ENCODE data around the gene ADD1.
A peak's percentile ranks its signal among the peaks of the same experiment; 100 is the strongest.
"Not testable (repeated sequence)": the region's sequence is repeated elsewhere in the genome, so short reads cannot be mapped to it uniquely, and the experiment has no call there.

ADD1 gene

DNA sequence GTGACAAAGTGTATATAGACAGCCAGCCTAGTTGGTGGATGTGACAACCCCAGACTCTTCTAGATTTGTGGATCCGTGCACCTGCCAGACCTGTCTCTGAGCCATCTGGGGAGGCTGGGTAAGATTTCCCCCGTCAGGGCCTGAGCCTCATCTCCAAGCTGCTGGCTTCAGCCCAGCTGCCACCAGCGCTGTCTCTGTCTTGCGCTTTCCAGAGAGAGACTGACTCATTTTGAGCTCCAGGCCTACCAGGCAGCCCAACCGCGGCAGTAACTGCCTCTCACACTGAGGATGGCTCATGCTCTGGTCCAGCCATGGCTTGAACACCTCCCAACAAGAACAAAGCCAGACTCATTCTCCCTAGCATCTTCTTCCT is 93.1 kb downstream of the ADD1 start:
- DNase-seq = no peak

DNA sequence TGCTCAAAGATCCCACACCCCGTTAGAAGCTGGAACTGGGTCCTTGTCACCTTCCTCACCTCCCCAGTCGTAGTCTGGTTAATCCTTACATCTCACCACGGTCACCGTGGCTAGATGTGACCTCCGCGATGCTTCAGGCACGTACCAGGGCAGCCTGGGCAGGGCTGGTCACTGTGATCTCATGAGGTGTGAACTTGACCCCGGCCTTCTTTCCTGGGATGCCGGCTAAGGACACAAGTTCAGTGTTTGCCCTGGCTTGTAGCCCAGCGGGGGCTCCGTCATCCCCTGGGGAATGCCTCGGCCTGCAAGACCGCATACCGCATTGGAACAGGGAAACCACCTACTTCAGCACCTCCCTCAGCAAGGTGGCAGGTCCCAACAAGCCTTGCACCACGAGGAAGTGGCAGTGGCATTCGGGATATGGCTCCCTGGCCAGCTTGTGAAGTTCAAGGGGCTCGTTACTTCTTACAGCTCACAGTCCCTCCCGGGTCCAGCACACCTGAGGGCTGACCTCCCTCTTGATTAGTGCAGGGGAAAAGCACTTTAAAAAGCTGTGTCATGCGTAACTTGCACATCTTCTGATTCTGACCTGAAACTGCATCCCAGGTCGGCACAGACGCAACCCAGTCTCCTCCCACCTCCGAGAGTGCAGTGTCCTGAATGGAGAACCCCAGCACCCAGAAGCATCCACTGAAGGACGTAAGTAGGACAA is 93.7 kb downstream of the ADD1 start:
- DNase-seq = peak; percentile 42

DNA sequence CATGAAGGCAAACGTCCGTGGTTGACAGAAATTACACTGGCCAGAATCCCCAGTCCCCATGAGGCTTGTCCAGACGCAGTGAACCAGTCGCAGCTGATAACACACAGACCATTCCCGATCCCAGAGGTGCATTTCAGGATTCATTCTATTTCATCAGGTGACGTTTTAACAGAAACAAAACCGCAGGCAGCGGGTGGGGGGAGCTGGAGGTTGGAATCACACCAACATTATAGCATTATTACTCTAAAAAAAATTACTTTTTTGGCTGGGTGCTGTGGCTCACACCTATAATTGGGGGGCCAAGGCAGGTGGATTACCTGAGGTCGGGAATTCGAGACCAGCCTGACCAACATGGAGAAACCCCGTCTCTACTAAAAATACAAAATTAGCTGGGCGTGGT is 94.3 kb downstream of the ADD1 start:
- no peak for DNase-seq

DNA sequence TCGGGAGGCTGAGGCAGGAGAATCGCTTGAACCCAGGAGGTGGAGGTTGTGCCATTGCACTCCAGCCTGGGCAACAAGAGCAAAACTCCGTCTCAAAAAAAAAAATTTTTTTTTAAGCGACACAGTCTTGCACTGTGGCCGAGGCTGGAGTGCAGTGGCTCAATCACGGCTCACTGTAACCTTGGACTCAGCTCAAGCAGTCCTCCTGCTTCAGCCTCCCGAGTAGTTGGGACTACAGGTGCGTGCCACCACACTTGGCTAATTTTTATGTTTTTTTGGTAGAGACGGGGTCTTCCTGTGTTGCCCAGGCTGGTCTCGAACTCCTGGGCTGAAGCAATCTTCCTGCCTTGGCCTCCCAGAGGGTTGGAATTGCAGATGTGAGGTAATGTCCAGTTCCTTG is 94.8 kb downstream of the ADD1 start:
- DNase-seq = not testable (repeated sequence)

DNA sequence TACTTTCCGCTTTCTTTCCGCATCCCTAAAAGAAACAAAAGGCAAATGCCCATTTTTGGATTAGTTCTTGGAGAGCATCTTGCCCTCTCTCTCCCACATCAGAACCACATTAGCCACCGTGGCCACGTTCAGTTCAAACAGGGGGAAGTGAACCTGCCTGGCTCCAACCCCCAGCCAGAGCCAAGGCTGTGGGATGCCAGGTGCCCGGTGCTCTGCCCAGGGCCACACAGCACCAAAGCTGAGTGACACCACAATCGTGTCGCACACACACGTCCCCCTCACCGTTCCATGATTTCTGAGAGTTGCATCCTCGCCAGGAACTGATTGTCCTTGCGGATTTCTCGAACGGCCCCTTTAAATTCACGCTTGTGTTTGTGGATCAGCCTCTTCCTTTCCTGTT is 95.3 kb downstream of the ADD1 start:
- DNase-seq = no peak

DNA sequence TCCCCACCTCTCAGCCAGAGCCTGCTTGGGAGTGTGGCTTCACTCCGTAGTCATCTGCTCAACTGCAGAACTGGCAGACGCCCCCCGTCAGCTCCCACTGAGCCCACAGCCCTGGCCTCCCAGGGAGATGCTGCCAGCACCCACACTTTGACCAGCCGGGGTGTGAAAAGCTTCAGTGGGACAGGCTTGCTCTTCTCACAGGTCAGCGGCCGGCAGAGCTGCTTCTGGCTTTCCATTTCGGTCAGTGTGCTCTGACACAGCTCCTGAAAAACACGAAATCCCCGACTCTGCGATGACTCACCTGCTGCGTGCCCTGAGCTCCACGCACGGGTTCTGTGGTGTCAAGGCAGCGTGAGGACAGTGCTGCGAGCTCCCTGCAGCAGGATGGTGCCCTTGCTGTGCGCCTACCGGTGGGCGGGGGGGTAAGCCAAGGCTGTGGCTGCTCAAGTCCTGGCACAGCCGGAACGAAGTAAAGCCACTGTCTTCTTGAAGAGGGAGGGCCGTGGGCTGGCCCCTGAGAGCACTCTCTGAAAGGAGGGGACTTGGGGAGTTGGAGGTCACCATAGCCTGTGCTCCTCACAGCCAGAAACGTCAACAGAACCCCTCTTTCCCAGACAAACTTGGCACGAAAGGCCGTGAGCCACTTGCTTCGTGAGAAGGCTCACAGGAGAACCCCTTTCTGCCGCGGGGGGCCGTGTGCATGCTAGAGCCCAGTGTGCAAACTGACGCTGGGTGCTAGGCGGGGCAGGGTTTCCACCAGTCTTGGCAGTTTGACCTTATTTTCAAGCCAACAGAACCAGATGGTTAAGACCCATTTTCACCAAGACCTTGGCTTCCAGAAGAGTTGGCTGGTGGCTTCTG is 96.0 kb downstream of the ADD1 start:
- no peak for DNase-seq

DNA sequence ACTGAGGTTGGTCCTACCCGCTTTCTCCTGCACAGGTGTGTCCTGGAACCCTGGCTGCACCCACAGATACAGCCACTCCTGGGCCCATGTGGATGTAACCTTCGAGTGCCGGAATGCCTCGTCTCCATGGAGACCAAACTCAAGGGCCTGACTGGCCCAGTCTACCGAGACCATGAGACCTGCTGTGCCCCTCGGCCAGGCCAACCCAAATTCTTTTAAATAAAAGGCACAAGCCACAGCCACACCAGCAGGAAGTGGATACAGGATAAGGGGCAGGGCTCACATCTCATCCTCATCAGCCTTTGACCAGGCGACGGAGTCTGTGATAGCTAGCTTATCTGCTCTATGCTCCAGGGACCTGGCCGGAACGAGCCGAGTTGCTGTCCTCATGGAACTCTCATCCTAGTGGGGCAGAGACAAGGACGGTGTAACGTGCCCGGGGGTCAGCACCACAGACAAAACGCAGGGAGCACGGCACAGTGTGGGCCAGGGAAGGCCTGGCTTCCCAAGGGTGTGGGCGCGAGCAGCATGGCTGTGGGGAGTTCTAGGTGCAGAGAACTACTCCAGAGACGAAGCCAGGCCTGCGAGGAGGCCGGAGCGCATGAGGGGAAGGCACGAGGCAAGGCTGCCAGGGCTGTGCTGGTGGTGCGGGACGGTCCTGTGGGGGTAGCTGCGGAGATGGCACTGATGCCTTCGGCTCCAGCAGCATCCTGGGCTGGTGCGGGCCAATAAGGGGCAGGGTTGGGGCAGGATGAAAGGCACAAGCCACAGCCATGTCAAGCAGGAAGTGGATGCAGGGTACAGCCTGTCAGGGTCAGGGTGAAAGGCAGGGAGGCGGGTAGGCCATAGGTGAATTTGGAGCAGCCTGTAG is 96.9 kb downstream of the ADD1 start:
- DNase-seq = no peak

DNA sequence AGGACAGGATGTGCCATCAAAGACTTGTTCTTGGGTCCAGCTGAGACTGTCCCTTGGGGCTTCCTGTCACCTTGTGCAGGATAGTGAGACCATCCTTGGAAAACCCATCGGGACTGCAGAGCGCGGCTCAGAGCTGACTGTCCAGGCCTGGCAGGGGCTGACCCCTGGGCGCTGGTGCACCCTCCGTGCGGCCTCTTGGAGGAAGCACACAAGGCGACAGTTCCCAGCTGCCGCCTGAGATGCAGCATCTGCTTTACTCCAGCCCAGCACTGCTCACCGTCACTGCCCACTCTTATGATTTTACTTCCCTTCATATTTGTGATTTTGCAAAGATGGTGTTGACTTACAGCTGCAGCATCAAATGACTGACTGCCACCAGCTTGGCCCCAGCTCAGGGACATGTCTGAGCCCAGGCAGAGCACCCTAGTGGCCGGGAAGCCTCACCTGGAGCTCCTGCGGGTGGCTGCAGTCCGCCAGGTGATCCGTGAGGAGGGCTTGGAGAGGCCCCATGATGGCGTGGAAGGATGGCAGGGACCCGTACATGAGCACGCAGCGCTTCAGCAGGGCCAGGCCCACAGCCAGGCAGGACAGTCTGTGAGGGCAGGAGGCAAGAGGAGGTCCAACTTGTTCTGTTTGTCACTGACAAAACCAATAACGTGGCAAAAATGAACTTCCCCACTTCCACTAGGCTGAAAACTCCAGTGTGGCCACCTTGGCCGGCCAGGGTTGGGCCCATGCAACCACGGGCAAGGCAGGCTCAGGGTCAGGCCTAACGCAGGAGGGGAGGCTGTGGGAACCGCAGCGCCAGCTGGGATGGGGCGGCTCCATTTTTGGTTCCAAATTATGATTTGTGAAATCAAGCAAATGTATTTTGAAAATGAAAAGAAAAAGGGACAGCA is 97.7 kb downstream of the ADD1 start:
- no peak for DNase-seq

DNA sequence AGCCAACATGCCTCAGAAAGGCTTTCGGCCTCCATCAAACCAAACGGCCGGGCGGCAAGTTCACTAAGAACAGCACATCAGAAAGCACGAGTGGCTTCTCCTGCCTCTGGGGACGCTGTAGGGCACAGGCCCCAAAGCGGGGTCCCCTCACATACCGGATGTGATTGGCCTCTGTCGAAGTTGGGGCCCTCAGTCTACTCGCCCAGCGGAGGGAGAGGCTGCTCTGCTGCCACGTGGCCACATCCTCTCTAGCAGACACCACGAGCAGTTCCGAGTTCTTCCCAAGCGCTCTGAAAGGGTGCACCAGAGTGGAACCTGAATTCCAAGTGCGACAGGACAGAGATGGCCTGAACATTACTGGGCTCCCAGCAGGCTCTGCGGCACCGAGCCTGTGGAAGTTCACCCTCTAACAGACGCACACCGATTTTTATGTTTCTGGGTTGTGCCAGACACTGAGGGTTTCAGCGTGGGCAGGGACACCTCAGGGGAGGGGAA is 98.4 kb downstream of the ADD1 start:
- DNase-seq = no peak

DNA sequence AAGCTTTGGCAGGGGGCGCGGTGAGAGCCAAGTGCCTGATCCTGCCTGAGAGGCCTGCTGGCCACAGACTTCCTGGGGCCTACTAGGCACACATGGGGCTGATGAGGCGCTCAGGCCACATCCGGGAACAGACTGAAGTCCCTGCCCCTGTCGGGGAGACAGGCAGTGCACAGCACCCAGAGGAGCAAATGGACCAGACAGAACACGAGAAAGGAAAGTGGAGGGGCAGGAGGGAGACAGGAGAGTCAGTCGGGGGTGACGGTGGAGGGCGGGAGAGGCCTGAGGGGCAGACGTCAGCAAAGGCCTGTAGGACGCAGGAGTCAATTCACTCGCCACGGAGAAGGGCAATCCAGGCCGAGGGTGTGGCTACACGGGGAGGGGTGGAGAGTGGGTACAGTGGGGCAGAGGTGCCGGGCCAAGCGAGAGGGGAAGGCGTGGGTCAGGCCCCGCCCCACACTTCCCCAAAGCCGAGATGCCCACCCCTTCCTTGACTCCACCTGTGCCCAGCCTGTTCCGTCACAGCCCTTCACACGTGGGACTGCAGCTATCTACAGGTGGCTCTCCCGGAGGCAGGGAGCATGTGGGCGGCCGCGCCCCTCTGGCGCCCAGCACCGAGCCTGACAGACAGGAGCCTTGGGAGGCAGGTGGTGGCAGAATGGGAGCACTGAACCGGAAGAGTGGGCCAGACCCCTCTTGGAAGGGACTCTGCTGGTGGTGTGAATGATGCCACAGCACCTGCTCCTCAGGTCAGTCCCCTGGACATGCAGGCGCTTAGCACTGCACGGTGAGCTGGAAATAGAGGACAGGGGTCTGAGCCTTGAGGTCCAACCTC is 99.1 kb downstream of the ADD1 start:
- no peak for DNase-seq

DNA sequence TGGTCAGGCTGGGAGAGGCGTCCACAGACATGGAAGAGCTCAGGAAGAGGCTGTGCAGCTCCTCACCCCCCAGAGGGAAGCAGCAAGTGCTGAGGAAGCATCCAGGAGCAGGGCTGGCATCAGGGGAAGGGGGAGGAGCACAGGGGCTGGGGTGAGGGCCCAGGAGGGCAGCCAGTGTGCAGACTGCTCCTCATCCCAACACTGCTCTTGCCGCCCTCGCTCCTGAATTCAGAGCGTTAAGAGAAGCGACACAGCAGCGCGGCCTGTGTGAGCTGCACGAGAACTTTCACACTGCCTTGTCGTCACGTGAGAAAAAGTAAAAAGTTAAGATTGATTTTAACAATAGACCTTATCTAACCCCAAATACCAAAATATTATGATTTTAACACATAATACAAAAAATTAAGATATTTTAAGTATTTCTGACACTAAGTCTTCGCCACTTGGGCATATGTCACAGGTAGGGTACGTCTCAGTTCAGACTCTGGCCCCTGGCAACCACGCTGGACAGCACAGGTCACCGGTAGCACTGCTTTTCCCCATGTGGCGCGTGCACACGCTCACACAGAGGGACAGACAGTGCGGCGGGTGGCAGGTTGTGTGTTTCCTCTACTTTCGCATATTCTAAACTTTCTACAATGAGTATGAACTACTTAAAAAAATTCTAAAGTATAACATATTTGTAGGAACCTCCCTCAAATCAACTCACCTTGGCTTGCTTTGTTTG is 99.9 kb downstream of the ADD1 start:
- no peak for DNase-seq

DNA sequence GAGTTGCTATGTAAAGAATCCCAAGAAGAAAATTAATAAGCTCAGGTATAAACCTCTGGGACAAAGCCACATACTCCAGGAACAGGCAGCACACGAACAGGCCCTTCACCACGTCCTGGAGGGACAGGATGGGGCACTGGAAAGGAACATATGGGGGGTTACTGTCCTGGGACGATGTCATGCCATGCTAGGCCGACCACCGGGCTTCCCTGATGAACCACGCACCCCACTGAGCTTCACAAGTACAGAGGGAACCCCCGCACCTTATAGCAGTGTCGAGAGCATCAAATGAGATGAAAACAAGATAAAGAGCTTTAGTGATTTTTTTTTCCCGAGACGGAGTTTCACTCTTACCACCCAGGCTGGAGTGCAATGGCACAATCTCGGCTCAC is 100.4 kb downstream of the ADD1 start:
- DNase-seq = no peak

DNA sequence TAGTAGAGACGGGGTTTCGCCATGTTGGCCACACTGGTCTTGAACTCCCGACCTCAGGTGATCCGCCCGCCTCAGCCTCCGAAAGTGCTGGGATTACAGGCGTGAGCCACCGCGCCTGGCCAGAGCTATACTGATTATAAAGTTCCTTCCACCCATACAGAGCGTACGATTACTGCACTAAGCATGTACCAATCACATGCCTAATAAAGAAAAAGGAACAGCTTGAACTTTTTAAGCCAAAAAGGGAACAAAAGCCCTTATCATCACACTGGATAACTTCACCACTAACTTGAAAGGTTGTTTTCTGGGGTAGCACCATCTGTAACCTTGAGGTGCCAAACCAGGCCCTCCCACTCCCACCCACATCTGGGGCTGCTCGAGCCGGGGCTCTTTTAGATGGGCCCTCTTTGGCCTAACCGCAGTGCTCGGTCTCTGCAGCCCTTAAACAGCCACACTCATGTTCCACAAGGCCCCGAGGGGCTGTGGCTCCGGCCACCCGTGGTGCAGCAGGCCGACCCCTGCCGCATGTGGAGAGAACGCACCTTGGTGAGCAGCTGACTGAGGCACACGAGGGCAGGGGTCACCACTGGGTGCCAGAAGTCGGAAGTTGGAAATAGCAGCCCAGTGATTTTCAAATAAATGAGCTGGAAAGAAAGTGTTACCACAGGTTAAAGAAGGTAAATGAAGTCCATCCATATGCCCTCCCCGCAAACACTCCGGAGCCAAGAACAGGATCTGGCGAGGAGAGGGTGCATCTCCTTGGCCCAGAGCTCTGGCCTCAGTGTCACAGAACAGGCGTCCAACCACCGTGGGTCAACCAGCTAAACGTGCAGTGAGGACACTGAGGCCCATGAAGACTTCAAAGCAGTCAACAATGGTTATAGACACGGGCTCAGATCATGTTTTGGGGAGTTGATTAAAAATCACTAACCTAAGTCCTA is 101.2 kb downstream of the ADD1 start:
- no peak for DNase-seq

DNA sequence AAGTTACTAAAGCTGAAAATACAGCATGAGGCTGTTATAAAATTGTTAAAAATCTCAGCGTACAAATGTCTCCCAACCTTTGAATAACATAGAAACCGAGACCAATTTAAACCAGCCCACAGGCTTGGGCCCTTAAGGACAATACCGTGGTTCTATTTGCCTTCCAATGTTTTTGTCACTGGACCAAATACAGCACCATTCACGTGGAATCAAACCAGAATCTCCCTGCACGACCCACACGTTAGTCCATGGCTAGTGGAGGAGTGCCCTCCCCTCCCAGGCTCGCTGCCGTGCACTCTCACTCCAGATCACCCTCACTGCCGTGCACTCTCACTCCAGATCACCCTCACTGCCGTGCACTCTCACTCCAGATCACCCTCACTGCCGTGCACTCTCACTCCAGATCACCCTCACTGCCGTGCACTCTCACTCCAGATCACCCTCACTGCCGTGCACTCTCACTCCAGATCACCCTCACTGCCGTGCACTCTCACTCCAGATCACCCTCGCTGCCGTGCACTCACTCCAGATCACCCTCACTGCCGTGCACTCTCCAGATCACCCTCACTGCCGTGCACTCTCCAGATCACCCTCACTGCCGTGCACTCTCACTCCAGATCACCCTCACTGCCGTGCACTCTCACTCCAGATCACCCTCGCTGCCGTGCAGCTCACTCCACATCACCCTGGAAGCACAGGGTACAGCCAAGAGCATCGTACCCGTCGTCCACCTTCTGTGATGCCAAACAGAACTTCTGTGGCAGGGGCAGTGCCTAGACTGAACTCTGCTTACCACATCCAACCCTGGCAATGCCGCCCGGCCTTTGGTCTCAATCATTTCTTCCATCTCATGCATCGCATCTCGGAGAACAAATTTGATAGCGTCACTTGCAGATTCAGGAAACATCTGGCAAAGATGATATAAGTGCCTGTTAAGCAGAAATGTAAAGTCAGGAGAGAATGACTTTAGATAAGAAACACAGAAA is 102.3 kb downstream of the ADD1 start:
- not testable (repeated sequence) for DNase-seq

DNA sequence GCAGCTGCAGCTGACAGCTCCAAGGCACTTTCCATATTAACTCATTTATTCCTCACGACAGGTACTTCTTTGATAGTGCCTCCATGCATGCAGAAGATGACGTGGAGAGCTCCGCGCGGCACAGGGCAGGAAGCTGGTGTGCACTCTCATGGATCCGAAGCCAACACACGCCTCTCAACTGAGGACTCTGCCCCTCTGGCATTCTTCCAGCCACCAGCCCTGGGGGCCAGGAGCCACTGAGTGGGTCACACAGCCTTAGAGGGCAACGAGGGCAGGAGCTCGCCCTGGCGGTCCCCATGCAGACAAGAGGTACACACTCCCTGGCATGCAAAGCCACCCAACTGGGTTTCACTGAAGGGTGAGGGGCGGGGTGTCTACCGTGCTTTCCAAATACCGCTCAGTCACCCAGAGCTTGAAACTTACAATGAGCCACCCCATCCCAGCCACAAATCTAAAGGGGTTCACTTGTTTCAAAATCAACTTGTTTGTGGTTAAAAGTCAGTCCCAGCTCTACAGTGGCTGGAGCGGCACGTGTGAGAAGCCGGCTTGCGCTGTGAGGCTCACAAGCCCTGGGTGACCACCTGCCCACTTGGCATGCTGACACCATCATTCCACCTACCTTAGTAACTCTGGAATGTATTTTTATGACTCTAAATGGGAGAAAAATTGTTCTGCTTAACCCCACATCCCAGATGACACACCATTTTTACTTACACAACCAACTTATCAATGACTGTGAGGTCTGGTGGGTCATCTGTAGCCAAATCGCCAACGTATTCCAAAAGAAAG is 103.4 kb downstream of the ADD1 start:
- no peak for DNase-seq

DNA sequence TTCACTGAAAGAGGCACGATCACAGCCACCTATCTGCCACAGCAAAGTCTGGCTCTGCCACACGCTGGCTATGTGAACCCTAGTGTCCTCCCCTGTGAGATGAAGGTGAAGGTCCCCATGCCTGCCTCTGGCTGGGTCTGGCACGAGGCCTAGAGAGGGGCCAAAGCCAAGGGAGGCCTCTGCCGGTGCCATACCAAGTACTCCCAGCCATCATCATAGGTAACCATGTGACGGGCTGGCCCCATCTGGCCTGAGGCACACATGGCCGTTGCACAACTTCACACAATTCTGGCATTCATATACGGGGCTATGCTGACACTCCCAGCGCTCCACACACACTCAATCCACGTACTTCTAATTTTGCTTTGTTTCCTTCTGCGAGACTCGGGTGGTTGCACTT is 104.3 kb downstream of the ADD1 start:
- no peak for DNase-seq
